Subcutaneous adipose tissue (tissue), 4 donors: ENCODE measurements around the gene IQSEC1. TPM values are rescaled to one million over a fixed set of nuclear protein-coding genes. Genes with fewer than 3 reads are reported as not detected.

Source experiments
- CTCF ChIP-seq: fragments of 450-650 bp; IDR thresholded peaks from one replicate; pipeline ENCODE4 v1.5.1; 2016; ENCODE audit warnings: low read depth, mild to moderate bottlenecking, control low read depth, antibody characterized with exemption, moderate library complexity
- total RNA-seq, 4 donors: library from RNA; depleted of rRNA; stranded (reverse); fragments of >200 nt; gene quantifications; one replicate each; pipeline ENCODE4 v1.1.0, GENCODE V29; 2016

Gene IQSEC1
- total RNA-seq, 4 donors from 2014 or later = 44.3 to 99.1 (median 51.8) TPM

DNA sequence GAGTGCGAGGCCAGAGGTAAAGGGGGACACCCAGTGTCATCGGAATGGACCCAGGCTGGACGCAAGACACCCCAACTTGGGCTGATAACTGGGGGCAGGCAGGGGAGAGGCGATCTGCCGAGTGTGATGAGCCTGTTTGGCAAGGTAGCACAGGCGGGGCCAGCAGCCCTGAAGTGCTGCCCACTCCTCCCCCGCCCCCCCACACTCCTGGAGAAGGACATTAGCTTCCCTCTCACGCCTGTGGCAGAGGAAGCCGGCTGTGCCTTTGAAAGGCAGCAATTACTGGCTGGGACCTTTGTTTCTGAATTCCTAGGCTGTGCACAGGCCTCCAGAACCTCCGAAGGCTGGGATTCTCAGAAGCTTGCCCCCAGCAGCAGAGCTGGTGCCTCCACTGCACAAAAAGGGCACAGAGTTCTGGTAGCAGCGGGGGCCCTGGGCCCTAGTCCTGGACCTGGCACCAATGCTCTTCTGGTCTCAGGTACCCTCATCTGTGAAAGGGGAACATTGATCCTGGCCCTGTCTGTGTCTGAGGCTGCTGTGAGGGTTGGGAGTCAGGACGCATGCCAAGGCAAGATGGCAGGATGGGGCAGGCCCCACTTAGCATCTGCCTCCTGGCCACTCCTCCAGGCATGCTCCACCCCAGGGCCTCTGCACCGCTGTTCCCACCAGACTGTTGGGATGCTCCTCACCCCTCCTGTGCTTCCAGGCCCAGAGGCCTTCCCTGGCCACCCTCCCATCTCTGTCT is 28.6 kb downstream of the IQSEC1 start:
- TF ChIP-seq CTCF = no peak

GRCh38 chr3:13043656-13044055 is 29.6 kb downstream of the IQSEC1 start:
- TF ChIP-seq CTCF = no peak

- TF ChIP-seq CTCF = no peak
These were observed 30.4 kb downstream of the IQSEC1 start for GRCh38 chr3:13042715-13043271.

DNA sequence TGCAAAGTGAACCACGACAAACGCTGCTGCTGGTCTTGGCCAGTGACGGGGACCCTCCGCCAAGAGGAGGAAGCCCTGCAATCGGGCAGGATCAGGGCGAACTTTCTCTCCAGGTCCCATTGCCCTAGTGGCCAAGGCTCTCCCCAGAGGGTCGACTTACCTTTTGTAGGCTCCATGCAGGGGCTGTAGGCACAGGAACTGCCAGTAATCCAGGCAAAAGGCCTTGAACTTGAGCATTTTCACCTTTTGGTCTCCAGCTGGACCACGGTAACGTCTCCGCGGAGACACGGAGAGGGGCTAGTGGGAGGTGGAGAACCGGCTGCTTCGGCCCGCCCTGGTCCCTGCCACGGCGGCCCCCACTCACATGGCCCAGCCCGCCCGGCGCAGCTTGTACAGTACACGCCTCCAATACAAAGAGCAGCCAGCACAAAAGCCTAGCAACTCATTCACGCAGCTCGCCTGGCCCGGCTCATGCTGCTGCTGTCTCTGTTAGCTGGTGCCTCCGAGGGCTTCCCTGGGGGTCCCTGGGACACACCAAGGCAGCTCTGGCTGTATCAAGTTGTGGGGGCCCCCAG is 31.0 kb downstream of the IQSEC1 start:
- TF ChIP-seq CTCF = no peak

DNA sequence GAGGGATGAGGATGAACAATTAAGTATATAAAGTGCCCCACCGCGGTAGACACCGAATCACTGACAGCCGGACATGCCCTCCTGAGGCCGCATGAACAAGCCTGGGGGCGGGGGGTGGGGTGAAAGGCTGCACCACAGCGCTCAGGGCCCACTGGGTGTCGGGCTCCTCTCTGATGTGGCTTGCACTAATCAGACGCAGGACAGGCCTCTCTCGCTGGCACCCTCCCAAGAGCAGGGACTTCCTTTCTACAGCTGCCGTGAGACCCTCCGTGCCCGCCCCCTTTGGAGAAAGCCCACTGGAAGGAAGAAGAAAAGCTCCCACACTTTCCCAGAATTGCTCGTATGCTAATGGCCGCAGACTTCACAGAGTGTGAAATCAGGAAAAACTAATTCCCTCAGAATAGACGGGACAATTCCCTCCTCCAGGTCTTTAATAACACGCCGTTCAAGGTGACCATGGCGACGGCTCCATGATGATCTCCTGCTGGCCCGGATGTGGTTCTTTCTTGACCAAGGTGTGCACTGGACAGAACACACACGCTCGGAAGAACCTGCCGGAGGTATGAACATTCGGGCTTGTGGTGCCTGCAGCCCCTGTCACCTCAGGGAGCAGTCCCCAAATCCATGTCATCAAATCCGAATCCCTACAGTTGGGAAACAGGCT is 32.0 kb downstream of the IQSEC1 start:
- no peak for TF ChIP-seq CTCF

- no peak for TF ChIP-seq CTCF
These were observed 32.7 kb downstream of the IQSEC1 start for GRCh38 chr3:13040361-13041074.
